Naive thymus-derived CD8-positive, alpha-beta T cell (primary cell): Measurements from ENCODE around the gene IRAK2. TPM values are rescaled to one million over a fixed set of nuclear protein-coding genes. Genes with fewer than 3 reads are reported as not detected.
A peak's percentile ranks its signal among the peaks of the same experiment; 100 is the strongest.
"Not testable (repeated sequence)": the region's sequence is repeated elsewhere in the genome, so short reads cannot be mapped to it uniquely, and the experiment has no call there.

Source experiments
- ATAC-seq, 2 donors: fragments of 150-1000 bp; cut with Tn5 transposase in 1 of 2; sonication (Bioruptor Pico), chemical (Tn5 transposase) in 1 of 2; 1 replicate in 1 of 2; 2 replicates in 1 of 2; pipeline ENCODE4 v1.10.0; 2021; ENCODE audit warnings: mild to moderate bottlenecking in 2 of 2, moderate library complexity in 2 of 2
- POLR2A ChIA-PET: fragments of 350-600 bp; sonication (Branson Sonifier 250); formaldehyde crosslinking; loops from one replicate; lab custom pipeline; 2021; ENCODE audit warnings: antibody characterized with exemption; lab: Charles Lee
- DNase-seq, 10 donors: peaks; one replicate each; pipeline versions ENCODE4 v3.0.0 to v3.0.0-alpha.2; 2020 to 2022
- H3K27ac Mint-ChIP-seq, 10 donors: one replicate each; pipeline ENCODE4 v1.8.0; 2020 to 2022; ENCODE audit warnings: mild to moderate bottlenecking in 10 of 10, mixed read lengths in 10 of 10, moderate library complexity in 4 of 10, inconsistent platforms in 1 of 10
- H3K27me3 Mint-ChIP-seq, 5 donors: one replicate each; pipeline ENCODE4 v1.8.0; 2021 to 2022; ENCODE audit warnings: mixed read lengths in 5 of 5
- H3K36me3 Mint-ChIP-seq, 3 donors: one replicate each; pipeline ENCODE4 v1.8.0; 2020 to 2022; ENCODE audit warnings: mixed read lengths in 3 of 3, mild to moderate bottlenecking in 2 of 3, inconsistent platforms in 1 of 3
- H3K4me1 Mint-ChIP-seq, 4 donors: one replicate each; pipeline ENCODE4 v1.8.0; 2021 to 2022; ENCODE audit warnings: mixed read lengths in 4 of 4
- H3K4me3 Mint-ChIP-seq, 10 donors: one replicate each; pipeline ENCODE4 v1.8.0; 2020 to 2022; ENCODE audit warnings: mild to moderate bottlenecking in 10 of 10, mixed read lengths in 10 of 10, moderate library complexity in 6 of 10, inconsistent platforms in 1 of 10
- H3K9me3 Mint-ChIP-seq, 9 donors: one replicate each; pipeline ENCODE4 v1.8.0; 2020 to 2022; ENCODE audit warnings: mixed read lengths in 9 of 9, mild to moderate bottlenecking in 3 of 9, inconsistent platforms in 1 of 9, moderate library complexity in 1 of 9
- polyA plus RNA-seq, 3 donors: library from polyadenylated mRNA; unstranded; fragments of 300-500 nt; fragmentation: Illumina TruSeq; gene quantifications; one replicate each; pipeline ENCODE4 v1.2.3, GENCODE V29; 2021
- total RNA-seq, 8 experiments: library from RNA in 2 of 8; stranded (reverse) in 2 of 8; gene quantifications; one replicate each; pipeline ENCODE4 v1.2.3 and lab custom pipeline; 2021 to 2026

The IRAK2 gene, protein sequence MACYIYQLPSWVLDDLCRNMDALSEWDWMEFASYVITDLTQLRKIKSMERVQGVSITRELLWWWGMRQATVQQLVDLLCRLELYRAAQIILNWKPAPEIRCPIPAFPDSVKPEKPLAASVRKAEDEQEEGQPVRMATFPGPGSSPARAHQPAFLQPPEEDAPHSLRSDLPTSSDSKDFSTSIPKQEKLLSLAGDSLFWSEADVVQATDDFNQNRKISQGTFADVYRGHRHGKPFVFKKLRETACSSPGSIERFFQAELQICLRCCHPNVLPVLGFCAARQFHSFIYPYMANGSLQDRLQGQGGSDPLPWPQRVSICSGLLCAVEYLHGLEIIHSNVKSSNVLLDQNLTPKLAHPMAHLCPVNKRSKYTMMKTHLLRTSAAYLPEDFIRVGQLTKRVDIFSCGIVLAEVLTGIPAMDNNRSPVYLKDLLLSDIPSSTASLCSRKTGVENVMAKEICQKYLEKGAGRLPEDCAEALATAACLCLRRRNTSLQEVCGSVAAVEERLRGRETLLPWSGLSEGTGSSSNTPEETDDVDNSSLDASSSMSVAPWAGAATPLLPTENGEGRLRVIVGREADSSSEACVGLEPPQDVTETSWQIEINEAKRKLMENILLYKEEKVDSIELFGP
- total RNA-seq (1 to 10 TPM; 4.3 to 4.4 TPM), polyA plus RNA-seq (1 to 10 TPM; 2.9 to 6.0 (median 5.1) TPM), total RNA-seq (lab: John Stamatoyannopoulos, UW) (4.0 to 11.3 (median 8.0) reads per million in 6 experiments)

GRCh38 chr3:10164546-10165393 is at the start of gene IRAK2:
Gene IRAK2 (plus strand): TSS chr3:10164919. CDS start chr3:10164955, 36 bp downstream.
- Mint-ChIP-seq H3K4me3 (peak within 1 kb of the TSS; percentile 71 to 95 (median 84)), H3K4me1 (peaks cover 5 to 31% (median 17%) of the 10 kb centered on the region in 4 donors), H3K27ac (peak within 1 kb of the TSS in 9 of 10 donors; percentile 54 to 86 (median 69)), H3K27me3 (no peaks in the 10 kb centered on the region), H3K9me3 (peaks cover 0 to 12% (median 7%) of the 10 kb centered on the region in 9 donors), H3K36me3 (peaks cover 2 to 17% (median 7%) of the 10 kb centered on the region in 3 donors)
- POLR2A ChIA-PET = interaction anchor here (0.6 to 5.6 kb wide), 9 partner anchors 12 to 178 kb away, joined by 3 to 43 read pairs (median 4); partner anchors contain the start of gene EMC3
- ATAC-seq (peak; percentile 80 to 85), DNase-seq (peak; percentile 11 to 74 (median 60))

GRCh38 chr3:10115326-10116137 is 49.2 kb upstream of the IRAK2 start, which contains the start of gene BRK1:
Gene BRK1 (plus strand): TSS chr3:10115675. CDS start chr3:10115702, 27 bp downstream.
- POLR2A ChIA-PET = interaction anchor here (0.5 to 2.0 kb wide), 12 partner anchors 8 to 273 kb away, joined by 3 to 7 read pairs (median 4); partner anchors contain the start of genes TATDN2 and VHL
- peak within 1 kb of the TSS; percentile 97 to 100 (median 99) for H3K4me3 Mint-ChIP-seq
- peaks cover 3 to 14% (median 5%) of the 10 kb centered on the region in 3 donors for H3K36me3 Mint-ChIP-seq
- H3K27ac Mint-ChIP-seq = peak within 1 kb of the TSS; percentile 97 to 100 (median 98)
- ATAC-seq = peak; percentile 98
- no peaks in the 10 kb centered on the region for H3K9me3 Mint-ChIP-seq
- H3K4me1 Mint-ChIP-seq = peaks cover 13 to 52% (median 38%) of the 10 kb centered on the region in 4 donors
- peaks cover 0 to under 1% (median 0%) of the 10 kb centered on the region in 5 donors for H3K27me3 Mint-ChIP-seq
- peak; percentile 85 to 97 (median 92) for DNase-seq

GRCh38 chr3:10116138-10116460 is 48.6 kb upstream of the IRAK2 start:
- DNase-seq = peak in 1 of 10 donors; percentile 18
- no peak for ATAC-seq
- POLR2A ChIA-PET = interaction anchor here (0.6 to 2.0 kb wide), 3 partner anchors 63 to 132 kb away, joined by 3 to 7 read pairs (median 4); partner anchors contain the start of gene TATDN2
- peak overlapping the region; percentile 97 to 100 (median 98) for H3K27ac Mint-ChIP-seq
- H3K4me3 Mint-ChIP-seq = peak overlapping the region; percentile 97 to 100 (median 99)
- no peaks in the 10 kb centered on the region for H3K27me3 Mint-ChIP-seq
- peaks cover 3 to 20% (median 5%) of the 10 kb centered on the region in 3 donors for H3K36me3 Mint-ChIP-seq
- peaks cover 16 to 57% (median 43%) of the 10 kb centered on the region in 4 donors for H3K4me1 Mint-ChIP-seq
- no peaks in the 10 kb centered on the region for H3K9me3 Mint-ChIP-seq

DNA sequence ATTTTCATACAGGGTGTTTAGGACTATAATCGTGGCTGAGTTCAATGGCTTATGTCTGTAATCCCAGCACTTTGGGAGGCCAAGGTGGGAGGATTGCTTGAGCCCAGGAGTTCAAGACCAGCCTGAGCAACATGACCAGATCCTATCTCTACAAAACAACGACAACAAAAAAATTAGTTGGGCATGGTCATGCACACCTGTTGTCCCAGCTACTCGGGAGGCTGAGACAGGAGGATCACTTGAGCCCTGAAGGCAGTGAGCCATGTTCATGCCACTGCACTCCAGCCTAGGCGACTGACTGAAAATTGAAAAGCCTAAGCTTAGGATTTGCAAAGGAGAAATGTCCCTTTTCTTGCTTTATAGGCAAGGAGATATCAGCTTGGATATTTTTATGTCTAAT is 47.8 kb upstream of the IRAK2 start:
- DNase-seq = no peak
- H3K4me3 Mint-ChIP-seq = peak overlapping the region; percentile 97 to 100 (median 99)
- H3K9me3 Mint-ChIP-seq = no peaks in the 10 kb centered on the region
- peaks cover 3 to 24% (median 5%) of the 10 kb centered on the region in 3 donors for H3K36me3 Mint-ChIP-seq
- no peaks in the 10 kb centered on the region for H3K27me3 Mint-ChIP-seq
- peaks cover 16 to 60% (median 45%) of the 10 kb centered on the region in 4 donors for H3K4me1 Mint-ChIP-seq
- POLR2A ChIA-PET = interaction anchor here (0.6 to 2.0 kb wide), 7 partner anchors 25 to 131 kb away, joined by 3 to 7 read pairs (median 4); partner anchors contain the start of genes TATDN2 and VHL
- peak overlapping the region in 6 of 10 donors; percentile 97 to 100 (median 98) for H3K27ac Mint-ChIP-seq
- ATAC-seq = no peak

- H3K36me3 Mint-ChIP-seq = peaks cover 5 to 38% (median 9%) of the 10 kb centered on the region in 3 donors
- DNase-seq (no peak), ATAC-seq (no peak)
- no peaks in the 10 kb centered on the region for H3K27me3 Mint-ChIP-seq
- H3K27ac Mint-ChIP-seq = peak overlapping the region in 2 of 10 donors; percentile 14 to 53
- H3K9me3 Mint-ChIP-seq = no peaks in the 10 kb centered on the region
- POLR2A ChIA-PET = interaction anchor here (0.7 kb wide), 1 partner anchor 25 kb away, joined by 3 read pairs; no protein-coding TSS in a partner anchor
- H3K4me1 Mint-ChIP-seq = peaks cover 22 to 75% (median 55%) of the 10 kb centered on the region in 4 donors
- H3K4me3 Mint-ChIP-seq = peak overlapping the region in 1 of 10 donors; percentile 34
Measured at GRCh38 chr3:10119376-10119775, 45.3 kb upstream of the IRAK2 start.

GRCh38 chr3:10121064-10121463 is 43.7 kb upstream of the IRAK2 start:
- POLR2A ChIA-PET = interaction anchor here (0.5 to 0.7 kb wide), 2 partner anchors 64 to 83 kb away, joined by 3 to 4 read pairs; no protein-coding TSS in a partner anchor

GRCh38 chr3:10122724-10123123 is 42.0 kb upstream of the IRAK2 start:
- Mint-ChIP-seq H3K4me1 (peaks cover 13 to 53% (median 36%) of the 10 kb centered on the region in 4 donors), H3K27ac (peak overlapping the region in 6 of 10 donors; percentile 9 to 70 (median 59)), H3K36me3 (peaks cover 9 to 70% (median 24%) of the 10 kb centered on the region in 3 donors), H3K4me3 (no peak overlapping the region), H3K27me3 (no peaks in the 10 kb centered on the region), H3K9me3 (no peaks in the 10 kb centered on the region)
- POLR2A ChIA-PET = interaction anchor here (0.6 to 1.0 kb wide), 2 partner anchors 19 to 136 kb away, joined by 3 to 4 read pairs; partner anchors contain the start of gene VHL
- DNase-seq (no peak), ATAC-seq (no peak)

More at GRCh38 chr3:10121064-10121463, 43.7 kb upstream of the IRAK2 start:
- Mint-ChIP-seq H3K36me3 (peaks cover 3 to 54% (median 12%) of the 10 kb centered on the region in 3 donors), H3K9me3 (no peaks in the 10 kb centered on the region), H3K27me3 (no peaks in the 10 kb centered on the region), H3K4me3 (no peak overlapping the region), H3K27ac (peak overlapping the region in 3 of 10 donors; percentile 12 to 28 (median 19)), H3K4me1 (peaks cover 18 to 66% (median 47%) of the 10 kb centered on the region in 4 donors)
- ATAC-seq (no peak), DNase-seq (no peak)

DNA sequence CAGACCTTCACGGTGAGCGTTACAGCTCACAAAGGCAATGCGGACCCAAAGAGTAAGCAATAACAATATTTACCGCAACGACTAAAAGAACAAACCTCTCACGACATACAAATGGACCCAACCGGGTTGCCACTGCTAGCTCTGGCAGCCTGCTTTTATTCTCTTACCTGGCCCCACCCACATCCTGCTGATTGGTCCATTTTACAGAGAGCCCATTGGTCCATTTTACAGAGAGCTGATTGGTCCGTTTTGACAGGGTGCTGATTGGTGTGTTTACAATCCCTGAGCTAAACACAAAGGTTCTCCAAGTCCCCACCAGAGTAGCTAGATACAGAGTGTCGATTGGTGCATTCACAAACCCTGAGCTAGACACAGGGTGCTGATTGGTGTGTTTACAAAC is 28.8 kb upstream of the IRAK2 start:
- POLR2A ChIA-PET = interaction anchor here (0.6 to 1.1 kb wide), 3 partner anchors 13 to 32 kb away, joined by 3 to 5 read pairs (median 4); no protein-coding TSS in a partner anchor

GRCh38 chr3:10136426-10137005 is 28.2 kb upstream of the IRAK2 start:
- DNase-seq = no peak
- no peaks in the 10 kb centered on the region for H3K36me3 Mint-ChIP-seq
- H3K27ac Mint-ChIP-seq = no peak overlapping the region
- peaks cover 0 to 3% (median 2%) of the 10 kb centered on the region in 4 donors for H3K4me1 Mint-ChIP-seq
- ATAC-seq = no peak
- POLR2A ChIA-PET = interaction anchor here (0.6 kb wide), 1 partner anchor 23 kb away, joined by 5 read pairs; no protein-coding TSS in a partner anchor
- H3K27me3 Mint-ChIP-seq = no peaks in the 10 kb centered on the region
- H3K9me3 Mint-ChIP-seq = no peaks in the 10 kb centered on the region
- no peak overlapping the region for H3K4me3 Mint-ChIP-seq

More for the DNA sequence above, 28.8 kb upstream of the IRAK2 start:
- not testable (repeated sequence) for H3K27me3 Mint-ChIP-seq, H3K4me1 Mint-ChIP-seq, DNase-seq, H3K9me3 Mint-ChIP-seq, ATAC-seq, H3K36me3 Mint-ChIP-seq, H3K4me3 Mint-ChIP-seq
- H3K27ac Mint-ChIP-seq = peak overlapping the region in 1 of 10 donors; percentile 29

- ATAC-seq = no peak
- Mint-ChIP-seq H3K4me3 (no peak overlapping the region), H3K27me3 (no peaks in the 10 kb centered on the region), H3K9me3 (no peaks in the 10 kb centered on the region), H3K4me1 (peaks cover 0 to 6% (median 2%) of the 10 kb centered on the region in 4 donors), H3K27ac (no peak overlapping the region), H3K36me3 (no peaks in the 10 kb centered on the region)
- POLR2A ChIA-PET = no interaction called here
- DNase-seq = no peak
Measured at GRCh38 chr3:10137178-10137577, 27.5 kb upstream of the IRAK2 start.
